ENCODE measurements around the gene CGN. TPM values are rescaled to one million over a fixed set of nuclear protein-coding genes. Genes with fewer than 3 reads are reported as not detected.

CGN gene
- polyA plus RNA-seq, 1 experiment: 0.31 TPM

GRCh38 chr1:151499365-151499764, 11.8 kb upstream of the CGN start:
- CTCF ChIA-PET: no interaction called here

GRCh38 chr1:151499930-151500329, 11.3 kb upstream of the CGN start:
- CTCF ChIA-PET: no interaction called here

More at GRCh38 chr1:151499365-151499764, 11.8 kb upstream of the CGN start:
- Histone ChIP-seq H3K4me3 (ENCODE audit: low read depth, low read length) (no peak overlapping the region), H3K9me3 (ENCODE audit: control insufficient read depth, insufficient read depth, low read length) (no peaks in the 10 kb centered on the region), H3K27me3 (ENCODE audit: control insufficient read depth, insufficient read depth, low read length) (no peaks in the 10 kb centered on the region), H3K27ac (ENCODE audit: low read depth, low read length) (no peak overlapping the region)
- no peak for DNase-seq (ENCODE audit: low read depth, low spot score)
- TF ChIP-seq CTCF (IDR thresholded peaks at IDR 0.05; ENCODE audit: low read depth, low read length): no peak
- POLR2A ChIA-PET: no interaction called here

GRCh38 chr1:151501474-151501873, 9.7 kb upstream of the CGN start:
- POLR2A ChIA-PET: no interaction called here
- Histone ChIP-seq H3K27ac (ENCODE audit: low read depth, low read length) (no peak overlapping the region), H3K4me3 (ENCODE audit: low read depth, low read length) (no peak overlapping the region), H3K27me3 (ENCODE audit: control insufficient read depth, insufficient read depth, low read length) (no peaks in the 10 kb centered on the region), H3K9me3 (ENCODE audit: control insufficient read depth, insufficient read depth, low read length) (no peaks in the 10 kb centered on the region)
- no peak for DNase-seq (ENCODE audit: low read depth, low spot score)
- peak; percentile 32; the same call in 1 of the 2 replicates for TF ChIP-seq CTCF (IDR thresholded peaks at IDR 0.05; ENCODE audit: low read depth, low read length)
- CTCF ChIA-PET: no interaction called here

More at GRCh38 chr1:151499930-151500329, 11.3 kb upstream of the CGN start:
- H3K27me3 ChIP-seq (ENCODE audit: control insufficient read depth, insufficient read depth, low read length): no peaks in the 10 kb centered on the region
- no peak overlapping the region for H3K27ac ChIP-seq (ENCODE audit: low read depth, low read length)
- POLR2A ChIA-PET: no interaction called here
- no peak for TF ChIP-seq CTCF (IDR thresholded peaks at IDR 0.05; ENCODE audit: low read depth, low read length)
- no peak overlapping the region for H3K4me3 ChIP-seq (ENCODE audit: low read depth, low read length)
- no peak for DNase-seq (ENCODE audit: low read depth, low spot score)
- H3K9me3 ChIP-seq (ENCODE audit: control insufficient read depth, insufficient read depth, low read length): no peaks in the 10 kb centered on the region

GRCh38 chr1:151502035-151502700, 9.0 kb upstream of the CGN start:
- no peak overlapping the region for H3K27ac ChIP-seq (ENCODE audit: low read depth, low read length)
- no peak for DNase-seq (ENCODE audit: low read depth, low spot score)
- no peak for TF ChIP-seq CTCF (IDR thresholded peaks at IDR 0.05; ENCODE audit: low read depth, low read length)
- CTCF ChIA-PET: interaction anchor here (1.0 kb wide), 1 partner anchor 232 kb away, joined by 3 read pairs; no protein-coding TSS in a partner anchor
- POLR2A ChIA-PET: no interaction called here
- no peak overlapping the region for H3K4me3 ChIP-seq (ENCODE audit: low read depth, low read length)
- no peaks in the 10 kb centered on the region for H3K27me3 ChIP-seq (ENCODE audit: control insufficient read depth, insufficient read depth, low read length)
- no peaks in the 10 kb centered on the region for H3K9me3 ChIP-seq (ENCODE audit: control insufficient read depth, insufficient read depth, low read length)

GRCh38 chr1:151502859-151503780, 8.1 kb upstream of the CGN start:
- TF ChIP-seq CTCF (IDR thresholded peaks at IDR 0.05; ENCODE audit: low read depth, low read length): no peak
- H3K9me3 ChIP-seq (ENCODE audit: control insufficient read depth, insufficient read depth, low read length): no peaks in the 10 kb centered on the region
- no peaks in the 10 kb centered on the region for H3K27me3 ChIP-seq (ENCODE audit: control insufficient read depth, insufficient read depth, low read length)
- POLR2A ChIA-PET: no interaction called here
- H3K4me3 ChIP-seq (ENCODE audit: low read depth, low read length): no peak overlapping the region
- CTCF ChIA-PET: interaction anchor here (1.0 kb wide), 1 partner anchor 232 kb away, joined by 3 read pairs; no protein-coding TSS in a partner anchor
- no peak for DNase-seq (ENCODE audit: low read depth, low spot score)
- no peak overlapping the region for H3K27ac ChIP-seq (ENCODE audit: low read depth, low read length)
